HG02852 (cell line): ENCODE results near the gene TRMT11.
"Not testable (repeated sequence)": the region's sequence is repeated elsewhere in the genome, so short reads cannot be mapped to it uniquely, and the experiment has no call there.

Experiments used
- ATAC-seq: cut with Tn5 transposase; IDR thresholded peaks from one replicate; pipeline ENCODE4 v1.9.1; 2021; ENCODE audit warnings: mild to moderate bottlenecking, moderate library complexity; ENCODE audit not compliant: unreplicated experiment

Gene TRMT11

DNA sequence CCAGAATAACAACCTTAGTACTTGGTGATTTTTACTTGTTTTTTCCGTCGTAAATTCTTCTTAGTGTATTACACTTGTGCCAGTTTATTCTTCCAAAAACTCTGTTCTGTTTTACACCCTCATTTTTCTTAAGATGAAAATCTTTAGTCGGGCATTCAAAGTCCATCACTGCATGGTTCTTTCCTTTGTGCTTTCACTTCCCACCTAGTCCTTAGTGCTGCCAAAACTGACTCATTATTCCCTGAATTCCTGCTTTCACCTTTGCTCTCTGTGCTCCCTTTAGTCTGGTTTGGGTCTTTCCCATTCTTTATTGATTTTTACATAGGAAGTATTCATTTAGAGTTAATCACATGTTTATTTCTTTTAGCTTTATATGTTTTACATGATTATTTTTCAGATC lies 3.3 kb downstream of the TRMT11 start:
- ATAC-seq: no peak

DNA sequence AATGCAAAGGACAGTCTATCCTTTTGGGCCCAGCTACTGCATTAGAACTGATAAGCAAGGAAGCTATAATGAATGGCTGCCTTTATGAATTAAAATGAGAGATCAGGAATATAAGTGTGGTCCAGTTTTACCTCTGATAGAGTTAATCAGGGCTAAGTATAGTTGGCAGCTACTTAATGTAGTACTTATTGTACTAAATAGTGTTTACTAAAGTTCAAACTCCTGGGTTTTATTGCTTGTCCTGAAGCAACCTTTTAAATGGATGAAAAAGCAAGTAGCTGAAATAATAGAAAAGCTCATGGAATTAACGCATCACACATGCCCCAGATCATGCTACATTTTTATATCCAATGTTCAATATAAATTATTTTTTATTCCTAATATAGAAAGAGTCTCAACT lies 5.3 kb downstream of the TRMT11 start:
- ATAC-seq: no peak

DNA sequence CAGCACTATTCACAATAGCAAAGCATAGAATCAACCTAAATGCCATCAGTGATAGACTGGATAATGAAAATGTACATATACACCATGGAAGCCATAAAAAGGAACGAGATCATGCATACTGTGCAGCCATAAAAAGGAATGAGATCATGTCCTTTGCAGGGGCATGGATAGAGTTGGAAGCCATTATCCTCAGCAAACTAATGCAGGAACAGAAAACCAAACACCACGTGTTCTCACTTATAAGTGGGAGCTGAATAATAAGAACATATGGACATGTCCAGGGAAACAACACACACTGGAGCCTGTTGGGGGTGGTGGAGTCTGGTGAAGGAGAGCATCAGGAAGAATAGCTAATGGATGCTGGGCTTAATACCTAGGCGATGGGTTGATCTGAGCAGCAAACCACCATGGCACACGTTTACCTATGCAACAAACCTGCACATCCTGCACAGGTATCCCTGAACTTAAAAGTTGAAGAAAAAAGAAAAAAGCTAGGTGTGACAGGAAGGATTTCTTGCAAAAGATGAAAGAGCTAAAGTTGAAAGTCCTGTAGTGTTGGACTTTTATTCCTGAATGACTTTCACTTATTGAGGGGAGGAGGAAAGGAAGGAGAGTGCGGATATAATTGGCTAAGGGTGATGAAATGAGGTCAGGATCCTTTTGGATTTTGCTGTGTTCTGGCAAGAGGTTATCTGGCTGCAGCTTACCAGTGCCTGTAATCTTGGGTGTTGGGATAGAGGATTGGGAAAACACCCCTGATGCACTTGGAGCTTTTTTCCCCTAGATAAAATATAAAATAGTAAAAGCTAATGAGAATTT lies 8.5 kb downstream of the TRMT11 start:
- ATAC-seq: no peak

DNA sequence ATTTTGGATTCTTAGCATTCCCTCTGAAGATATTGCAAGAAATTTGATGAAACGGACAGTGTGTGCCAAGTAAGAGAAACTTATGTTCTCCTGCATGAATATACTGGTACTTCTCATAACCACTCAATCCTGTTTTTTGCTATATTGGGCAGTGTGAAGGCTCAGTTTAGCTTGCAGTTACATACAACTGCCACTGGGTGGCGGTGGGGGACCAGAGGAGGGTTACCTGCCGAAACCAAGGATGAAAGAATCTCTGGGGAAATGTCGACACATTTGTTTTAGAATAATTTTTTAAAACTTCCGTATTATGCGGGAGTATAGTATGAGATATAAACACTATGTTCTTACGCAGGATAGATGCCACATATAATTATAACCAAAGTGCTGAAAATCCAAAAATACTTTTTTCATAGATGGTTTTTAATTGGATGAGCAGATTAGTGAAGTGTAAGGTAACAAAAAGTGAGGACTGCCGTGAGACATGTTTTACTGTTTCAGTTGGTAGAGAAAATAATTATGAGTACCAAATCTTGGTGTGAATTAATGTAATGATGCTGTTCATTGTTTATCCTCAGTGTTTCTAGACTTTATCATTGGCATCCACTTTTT lies 9.7 kb downstream of the TRMT11 start:
- peak; percentile 99 for ATAC-seq

DNA sequence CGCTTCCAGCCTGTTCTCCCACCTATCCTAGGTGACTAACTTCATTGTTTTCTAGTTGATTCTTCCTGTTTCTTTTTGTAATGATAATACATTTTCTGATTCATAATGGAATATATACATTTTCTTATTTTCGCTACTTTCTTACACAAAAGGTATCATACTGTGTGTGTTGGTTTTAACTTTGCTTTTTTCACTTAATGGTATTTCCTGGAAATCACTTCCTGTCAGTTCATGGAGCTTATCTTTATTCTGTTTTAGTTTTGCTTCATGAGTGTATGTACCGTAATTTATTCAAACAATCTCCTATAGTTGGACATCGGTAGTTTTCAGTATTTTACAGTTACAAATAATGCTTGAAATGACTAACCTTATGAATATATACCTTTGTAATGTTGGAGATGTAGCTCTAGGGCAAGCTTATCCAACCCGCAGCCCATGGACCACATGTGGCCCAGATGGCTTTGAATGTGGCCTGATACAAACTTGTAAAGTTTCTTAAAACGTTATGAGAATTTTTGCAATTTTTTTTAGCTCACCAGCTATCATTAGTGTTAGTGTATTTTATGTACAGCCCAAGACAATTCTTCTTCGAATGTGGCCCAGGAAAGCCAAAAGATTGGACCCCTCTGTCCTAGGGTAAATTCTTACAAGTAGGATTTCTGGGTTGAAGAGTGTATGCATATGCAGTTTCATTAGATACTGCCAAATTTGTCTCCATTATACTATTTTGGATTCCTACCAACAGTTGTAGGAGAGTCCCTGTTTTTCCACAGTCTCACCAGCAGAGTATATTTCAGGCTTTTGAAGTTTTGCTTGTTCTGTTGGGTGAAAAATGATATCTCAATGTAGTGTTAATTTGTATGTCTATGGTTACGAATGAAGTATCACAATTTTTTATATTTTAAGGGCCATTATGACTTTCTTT lies 16.7 kb downstream of the TRMT11 start:
- no peak for ATAC-seq

DNA sequence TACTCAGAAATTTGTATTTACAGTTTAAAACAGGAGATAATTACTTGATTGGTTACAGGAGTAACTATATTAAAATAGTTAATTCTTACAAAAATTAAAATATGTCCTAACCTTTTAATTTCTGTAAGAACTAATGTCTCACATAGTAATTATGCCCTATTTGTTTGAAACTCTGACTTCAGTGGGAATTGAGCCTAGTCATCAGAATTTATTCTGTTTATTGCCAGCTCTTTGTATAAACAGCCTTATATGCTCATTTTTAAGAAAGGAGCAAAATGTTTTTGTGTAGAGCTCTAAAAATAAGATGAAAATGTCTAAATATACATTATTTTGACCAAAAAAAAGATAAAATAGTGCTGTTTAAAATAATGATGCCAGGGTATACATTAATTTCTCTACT lies 21.5 kb downstream of the TRMT11 start:
- ATAC-seq: no peak

DNA sequence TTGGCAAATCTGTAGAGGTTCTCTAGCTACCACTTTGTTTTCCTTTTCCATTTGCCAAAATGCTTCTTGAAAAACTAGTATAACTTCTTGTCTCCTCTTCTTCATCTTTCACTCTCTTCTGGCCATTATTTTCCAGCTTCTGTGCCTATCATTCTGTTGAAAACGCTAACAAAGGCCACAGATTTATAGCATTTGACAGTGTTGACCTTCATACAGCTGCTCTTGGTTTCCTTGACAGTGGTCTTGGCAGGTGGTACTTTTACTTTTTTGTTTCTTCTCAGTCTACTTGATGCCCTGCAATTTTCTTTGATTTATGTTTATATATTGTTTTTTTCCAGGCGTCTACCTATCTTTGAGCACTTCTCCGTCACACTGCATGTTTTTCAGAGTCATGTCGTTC lies 23.7 kb downstream of the TRMT11 start:
- ATAC-seq: no peak

DNA sequence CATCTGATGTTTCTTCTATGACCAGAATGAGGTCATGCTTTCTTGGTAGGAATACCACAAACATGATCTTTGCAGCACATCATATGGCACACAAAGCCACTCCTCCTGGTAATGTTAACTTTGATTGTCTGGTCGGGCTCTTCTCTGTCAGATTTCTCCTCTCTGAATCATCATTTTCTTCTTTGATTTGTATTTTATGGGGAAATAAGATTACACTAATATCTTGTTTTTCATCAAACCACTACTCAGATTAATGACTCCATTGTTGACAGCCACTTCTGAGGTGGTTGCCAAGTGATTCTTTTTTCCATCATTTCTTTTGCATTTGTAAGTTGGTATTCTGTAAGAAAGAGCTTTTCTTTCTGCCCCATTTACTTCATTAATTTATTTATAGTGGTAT lies 29.5 kb downstream of the TRMT11 start:
- no peak for ATAC-seq

DNA sequence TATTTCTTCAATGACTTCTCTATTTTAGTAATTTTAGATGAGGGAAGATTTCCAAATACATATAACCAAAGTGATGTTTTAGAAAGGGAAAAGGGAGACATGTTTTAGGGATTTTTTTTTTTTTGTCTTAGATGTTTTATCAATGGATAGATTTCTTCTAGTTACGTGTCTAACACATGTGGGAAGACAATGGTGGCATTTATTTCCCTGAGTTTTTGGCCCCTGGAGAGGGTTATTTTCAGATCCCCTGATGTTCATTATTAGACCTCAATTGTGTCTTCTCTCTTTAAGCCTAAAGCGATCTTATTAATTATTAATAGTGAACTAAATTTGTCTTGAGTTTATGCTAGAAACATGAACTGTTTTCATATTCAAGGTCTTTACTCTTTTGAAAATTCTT lies 30.3 kb downstream of the TRMT11 start:
- ATAC-seq: no peak

DNA sequence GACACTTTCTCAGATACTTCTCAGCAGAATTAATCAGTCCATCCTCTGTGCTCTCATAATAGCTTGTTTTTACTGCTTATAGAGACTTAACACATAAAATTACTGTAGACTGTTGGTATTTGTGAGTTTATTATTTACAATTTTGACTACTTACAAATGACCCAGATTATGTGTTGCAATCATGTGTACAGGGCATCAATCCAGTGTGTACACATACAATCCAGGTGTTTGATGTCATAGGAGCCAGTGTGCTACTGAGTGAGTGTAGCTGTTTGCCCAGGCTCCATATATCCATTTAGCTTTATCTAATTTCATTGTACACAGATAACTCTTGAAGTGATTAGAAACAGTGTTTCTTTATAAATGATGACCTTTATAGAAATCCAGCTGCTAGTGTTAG lies 31.3 kb downstream of the TRMT11 start:
- ATAC-seq: no peak

DNA sequence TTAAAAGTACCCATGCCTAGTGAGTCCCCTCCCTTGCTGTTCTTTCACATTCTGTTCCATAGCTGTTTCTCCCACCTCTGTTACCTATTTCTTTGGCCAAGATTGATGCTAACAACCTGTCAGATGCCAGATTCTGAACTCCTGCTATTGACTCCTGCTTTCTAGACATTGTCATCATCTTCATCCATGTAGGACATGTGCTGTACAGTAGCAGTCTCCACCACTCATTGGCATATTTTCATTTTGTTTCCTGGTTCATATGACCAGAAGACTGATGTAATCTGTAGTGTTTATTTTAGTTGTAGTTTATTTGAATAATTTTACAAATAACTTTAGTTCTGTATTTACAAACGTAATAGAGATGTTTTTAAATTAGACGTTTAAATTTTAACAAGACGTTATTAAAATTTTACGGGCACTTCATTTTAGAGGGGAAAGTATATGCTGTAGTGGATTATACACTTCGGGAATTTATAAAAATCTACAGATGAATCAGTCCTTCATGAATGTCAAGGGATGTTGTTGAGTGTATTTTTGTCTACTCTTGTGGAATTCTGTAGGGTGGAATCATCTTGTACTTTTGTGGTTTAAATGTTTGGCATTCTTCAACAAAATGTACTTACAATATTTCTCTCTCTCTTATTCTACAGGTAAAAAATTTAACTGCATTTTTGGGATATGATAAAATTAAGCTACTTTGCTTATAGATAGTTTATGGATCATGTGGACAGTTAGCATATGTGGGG lies 34.1 kb downstream of the TRMT11 start:
- no peak for ATAC-seq

DNA sequence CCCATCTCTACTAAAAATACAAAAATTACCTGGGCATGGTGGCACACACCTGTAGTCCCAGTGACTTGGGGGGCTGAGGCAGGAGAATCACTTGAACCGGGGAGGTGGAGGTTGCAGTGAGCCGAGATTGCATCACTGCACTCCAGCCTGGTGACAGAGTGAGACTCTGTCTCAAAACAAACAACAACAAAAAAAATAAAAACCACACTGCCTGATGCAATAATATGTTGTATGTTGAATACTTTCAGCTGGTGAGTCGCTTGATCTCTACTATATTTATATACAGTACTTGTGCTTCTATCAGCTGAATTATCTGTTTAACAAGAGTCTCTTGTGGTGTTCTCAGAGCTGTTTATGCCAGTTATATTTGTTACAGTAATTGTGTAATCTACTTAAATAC lies 37.1 kb downstream of the TRMT11 start:
- not testable (repeated sequence) for ATAC-seq

DNA sequence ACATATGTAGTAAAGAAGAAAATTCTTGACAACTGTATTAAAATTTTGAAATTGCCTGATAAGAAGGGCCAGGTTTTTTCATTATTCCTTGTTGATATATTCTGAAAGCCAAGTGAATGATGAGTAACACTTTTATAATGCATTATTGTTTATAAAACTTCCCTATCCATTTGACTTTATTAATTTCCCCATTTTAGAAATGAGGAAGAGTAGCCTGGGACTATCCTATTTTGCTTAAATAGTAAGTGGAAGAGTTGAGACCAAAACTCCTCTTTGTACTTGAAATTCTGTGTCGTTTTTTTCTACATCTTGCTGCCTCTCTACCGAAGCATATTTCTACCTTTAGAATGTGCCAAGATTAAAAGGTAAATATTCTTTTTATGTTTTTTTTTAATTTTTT lies 39.7 kb downstream of the TRMT11 start:
- no peak for ATAC-seq

DNA sequence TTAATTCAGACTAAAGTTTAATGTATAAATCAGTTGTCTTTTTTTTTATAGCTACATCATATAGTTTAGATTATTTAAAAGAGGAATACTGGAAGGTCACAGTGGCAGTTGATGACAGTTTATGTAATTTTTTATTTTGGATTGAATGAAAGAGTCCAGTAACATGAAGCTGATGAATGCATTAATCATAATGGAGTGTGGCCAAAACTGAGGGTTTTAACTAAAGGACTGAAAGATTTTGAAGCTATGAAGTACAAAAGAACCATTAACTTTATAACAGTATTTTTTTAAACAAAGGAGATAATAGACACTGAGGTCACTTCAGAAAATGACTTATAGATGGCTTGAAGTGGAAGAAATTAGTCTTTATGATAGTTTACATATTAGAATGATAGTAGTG lies 41.3 kb downstream of the TRMT11 start:
- ATAC-seq: no peak

DNA sequence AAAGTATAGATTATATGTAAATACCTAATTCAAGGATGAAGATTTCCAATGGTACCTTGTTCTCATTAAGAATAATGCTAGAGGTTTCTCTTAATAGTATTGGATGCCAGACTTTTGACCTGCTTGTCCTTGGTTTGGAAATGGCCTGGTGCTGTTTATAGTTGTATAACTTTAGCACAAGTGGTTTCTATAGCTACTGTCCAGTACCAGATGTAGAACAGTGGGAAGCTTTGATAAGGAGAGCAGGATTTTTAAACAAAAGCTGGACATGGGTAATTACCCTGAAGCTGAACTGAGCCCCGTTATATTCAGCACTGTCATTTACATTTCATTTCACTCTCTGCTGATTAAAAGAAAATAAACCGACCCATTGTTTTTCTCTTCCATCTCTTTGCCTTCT lies 43.7 kb downstream of the TRMT11 start:
- ATAC-seq: no peak

DNA sequence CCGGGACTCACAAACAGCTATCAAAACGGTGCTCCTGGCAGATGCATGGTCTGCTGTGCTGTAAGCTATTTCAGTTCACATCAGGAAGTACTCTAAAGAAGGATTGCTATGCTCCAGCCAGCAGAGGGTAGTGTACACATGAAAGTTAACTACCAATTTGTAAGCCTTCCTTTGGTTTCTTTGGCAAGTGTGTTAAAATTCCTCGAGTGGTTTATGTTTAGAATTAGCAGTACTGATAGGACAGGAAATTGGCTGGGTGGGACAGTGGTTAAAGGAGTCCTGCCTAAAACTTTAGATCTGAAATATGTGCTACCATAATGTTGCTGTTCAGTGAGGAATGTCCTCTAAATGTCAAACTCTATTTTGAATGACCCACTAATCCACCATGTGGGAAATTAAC lies 47.4 kb downstream of the TRMT11 start:
- ATAC-seq: peak; percentile 72

DNA sequence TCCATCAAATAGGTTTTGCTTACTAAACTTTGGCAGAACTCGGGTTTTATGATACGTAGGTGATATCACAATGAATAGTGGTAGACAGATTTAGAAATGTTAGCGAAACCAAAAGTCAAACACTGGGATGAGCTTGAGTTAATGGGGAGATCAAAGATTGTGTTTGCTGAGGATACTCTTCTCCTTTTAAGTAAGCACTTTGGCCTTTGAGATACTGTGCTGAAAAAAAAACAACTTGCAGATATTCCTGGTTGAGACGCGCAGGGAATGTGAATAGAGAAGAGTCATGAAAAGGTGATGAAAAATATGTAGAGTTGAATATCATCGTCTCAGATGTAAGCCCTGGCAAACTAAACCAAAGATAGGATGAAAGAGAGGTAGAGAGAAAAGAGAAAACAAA lies 48.3 kb downstream of the TRMT11 start:
- ATAC-seq: no peak

DNA sequence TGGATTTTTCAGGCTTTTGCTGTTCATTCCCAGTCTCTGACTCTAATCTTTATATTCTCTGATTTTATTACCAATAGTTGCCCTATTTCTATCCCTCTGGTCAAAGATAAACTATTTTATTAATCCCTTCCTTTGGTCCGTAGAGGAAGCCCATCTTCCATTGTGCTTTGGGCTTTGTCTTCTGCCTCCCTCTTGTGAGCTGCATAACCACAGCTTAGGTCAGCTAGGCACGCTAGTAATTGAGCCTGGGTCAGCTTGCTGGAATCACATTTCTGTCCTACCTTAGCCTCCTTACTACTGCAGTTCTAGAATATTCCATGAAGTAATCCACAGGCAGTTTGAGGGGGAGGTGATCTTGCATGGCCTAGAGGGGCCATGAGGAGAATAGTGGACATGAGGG lies 49.4 kb downstream of the TRMT11 start:
- ATAC-seq: no peak

DNA sequence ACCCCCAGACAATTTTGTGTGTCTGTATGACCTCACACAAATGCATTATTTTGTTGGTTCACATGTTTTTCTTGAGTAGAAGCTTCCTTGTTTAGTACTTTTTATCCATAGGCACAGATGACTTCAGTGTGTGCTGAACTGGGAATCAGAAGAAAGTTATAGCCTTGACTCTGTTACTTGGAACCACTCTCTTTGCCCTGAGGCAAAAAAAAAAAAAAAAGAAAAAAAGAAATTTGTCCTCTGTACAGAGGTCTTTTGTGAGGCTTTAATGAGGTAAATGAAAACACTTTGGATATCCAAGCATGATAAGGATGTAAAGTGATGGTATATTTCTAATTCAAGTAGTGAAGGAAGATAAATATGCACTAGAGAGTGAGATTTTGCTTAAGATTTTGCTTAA lies 51.9 kb downstream of the TRMT11 start:
- no peak for ATAC-seq

DNA sequence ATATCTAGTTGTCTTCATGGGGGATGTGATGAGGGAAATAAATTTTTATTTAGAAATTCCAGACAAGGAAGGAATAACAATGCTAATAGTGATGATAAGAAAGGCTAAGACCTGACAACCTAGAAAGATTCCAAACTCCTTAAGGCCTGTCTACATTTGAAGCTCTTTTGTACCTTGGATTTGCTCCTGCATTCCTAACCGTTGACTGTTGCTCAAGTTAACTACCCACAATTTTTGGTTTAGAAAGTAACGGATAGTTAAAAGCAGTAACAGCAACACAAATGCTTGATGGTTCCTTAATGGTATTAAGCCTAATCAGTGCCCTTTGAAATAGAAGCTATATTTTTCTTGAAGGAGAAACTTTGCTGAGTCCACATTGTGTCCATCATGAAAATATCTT lies 52.9 kb downstream of the TRMT11 start:
- no peak for ATAC-seq

DNA sequence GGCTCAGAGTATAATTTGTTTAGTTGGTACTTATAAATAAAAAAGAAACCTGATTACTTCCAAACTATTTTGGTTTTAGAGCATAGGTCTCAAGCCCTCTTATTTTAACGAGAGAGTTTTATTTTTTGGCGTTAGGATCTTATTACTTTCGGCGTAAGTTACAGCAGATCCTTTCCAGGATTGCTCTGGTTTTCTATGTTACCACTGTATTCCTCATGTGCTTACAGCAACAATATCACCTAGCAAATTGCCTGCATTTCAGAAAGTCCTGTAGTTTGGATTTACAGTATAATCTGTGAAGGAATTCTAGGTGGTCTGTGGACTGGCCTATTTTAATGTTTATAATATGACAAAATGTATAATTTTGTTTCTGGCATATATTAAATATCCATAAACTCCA lies 54.1 kb downstream of the TRMT11 start:
- no peak for ATAC-seq
